ENCODE data around the gene MAML2.

DNA sequence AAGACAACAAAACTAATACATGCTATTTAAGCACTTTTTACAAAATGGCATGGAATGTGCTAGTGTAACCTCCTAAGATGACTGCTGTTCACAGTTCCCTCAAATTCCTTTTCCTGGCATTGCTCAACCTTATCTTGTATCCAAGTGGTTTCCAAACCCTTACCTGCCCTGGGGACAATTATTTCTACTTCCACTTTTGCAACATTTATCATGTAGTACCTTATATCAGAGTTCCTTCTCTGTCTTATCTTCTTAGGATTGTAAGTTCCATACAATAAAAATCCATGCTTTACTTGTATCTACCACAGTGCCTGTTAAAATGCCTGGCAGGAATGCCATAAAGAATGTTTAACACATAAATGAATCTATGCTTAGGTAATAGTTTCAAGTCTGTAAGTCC lies 309.9 kb downstream of the MAML2 start:
- no peak for TF ChIP-seq BRD4 (CRISPR knock-in tag; IDR thresholded peaks at IDR 0.05)
- TF ChIP-seq SRSF4 (IDR thresholded peaks at IDR 0.05; ENCODE audit: low read depth, low read length, poor library complexity, severe bottlenecking), result no peak
- no peak for TF ChIP-seq ATRX (CRISPR knock-in tag; IDR thresholded peaks at IDR 0.05; ENCODE audit: borderline replicate concordance)
- no peak for TF ChIP-seq ZC3H4 (CRISPR knock-in tag; IDR thresholded peaks at IDR 0.05; ENCODE audit: borderline replicate concordance)
- TF ChIP-seq, protein P1, sequence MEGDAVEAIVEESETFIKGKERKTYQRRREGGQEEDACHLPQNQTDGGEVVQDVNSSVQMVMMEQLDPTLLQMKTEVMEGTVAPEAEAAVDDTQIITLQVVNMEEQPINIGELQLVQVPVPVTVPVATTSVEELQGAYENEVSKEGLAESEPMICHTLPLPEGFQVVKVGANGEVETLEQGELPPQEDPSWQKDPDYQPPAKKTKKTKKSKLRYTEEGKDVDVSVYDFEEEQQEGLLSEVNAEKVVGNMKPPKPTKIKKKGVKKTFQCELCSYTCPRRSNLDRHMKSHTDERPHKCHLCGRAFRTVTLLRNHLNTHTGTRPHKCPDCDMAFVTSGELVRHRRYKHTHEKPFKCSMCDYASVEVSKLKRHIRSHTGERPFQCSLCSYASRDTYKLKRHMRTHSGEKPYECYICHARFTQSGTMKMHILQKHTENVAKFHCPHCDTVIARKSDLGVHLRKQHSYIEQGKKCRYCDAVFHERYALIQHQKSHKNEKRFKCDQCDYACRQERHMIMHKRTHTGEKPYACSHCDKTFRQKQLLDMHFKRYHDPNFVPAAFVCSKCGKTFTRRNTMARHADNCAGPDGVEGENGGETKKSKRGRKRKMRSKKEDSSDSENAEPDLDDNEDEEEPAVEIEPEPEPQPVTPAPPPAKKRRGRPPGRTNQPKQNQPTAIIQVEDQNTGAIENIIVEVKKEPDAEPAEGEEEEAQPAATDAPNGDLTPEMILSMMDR (CRISPR knock-in tag; IDR thresholded peaks at IDR 0.05), result no peak
